Activated CD4-positive, alpha-beta T cell treated with anti-CD3 and anti-CD28 coated beads, Interleukin-2, Interleukin-4, amounts not matched to agents 100 ng/mL and 50 ng/mL, durations not matched to agents 16 hours and 8 hours (primary cell): ENCODE results near the gene EN1.
A peak's percentile ranks its signal among the peaks of the same experiment; 100 is the strongest.

Source experiments
- DNase-seq: peaks from one replicate; pipeline ENCODE4 v3.0.0-alpha.2; 2020; ENCODE audit warnings: low spot score

Gene EN1

GRCh38 chr2:118846953-118847761 lies at the start of gene EN1:
Gene EN1, minus strand, starts transcription at chr2:118847648. Its CDS starts 481 bp downstream, at chr2:118847167.
- DNase-seq: no peak

GRCh38 chr2:118893100-118893499 lies 45.7 kb upstream of the EN1 start:
- DNase-seq: no peak

- DNase-seq: no peak
Observed at GRCh38 chr2:118889995-118890394, 42.5 kb upstream of the EN1 start.

DNA sequence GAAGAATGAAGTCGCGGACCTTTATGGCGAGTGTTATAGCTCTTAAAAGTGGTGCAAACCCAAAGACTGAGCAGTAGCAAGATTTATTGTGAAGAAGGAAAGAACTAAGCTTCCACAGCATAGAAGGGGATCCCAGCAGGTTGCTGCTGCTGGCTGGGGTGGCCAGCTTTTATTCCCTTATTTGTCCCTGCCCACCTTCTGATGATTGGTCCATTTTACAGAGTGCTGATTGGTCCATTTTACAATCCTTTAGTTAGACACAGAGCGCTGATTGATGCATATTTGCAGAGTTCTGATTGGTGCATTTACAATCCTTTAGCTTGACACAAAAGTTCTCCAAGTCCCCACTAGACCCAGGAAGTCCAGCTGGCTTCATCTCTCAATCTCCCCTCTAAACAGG lies 36.3 kb upstream of the EN1 start:
- no peak for DNase-seq

- DNase-seq: peak; percentile 70
Observed at GRCh38 chr2:118882693-118883336, 35.4 kb upstream of the EN1 start.

DNA sequence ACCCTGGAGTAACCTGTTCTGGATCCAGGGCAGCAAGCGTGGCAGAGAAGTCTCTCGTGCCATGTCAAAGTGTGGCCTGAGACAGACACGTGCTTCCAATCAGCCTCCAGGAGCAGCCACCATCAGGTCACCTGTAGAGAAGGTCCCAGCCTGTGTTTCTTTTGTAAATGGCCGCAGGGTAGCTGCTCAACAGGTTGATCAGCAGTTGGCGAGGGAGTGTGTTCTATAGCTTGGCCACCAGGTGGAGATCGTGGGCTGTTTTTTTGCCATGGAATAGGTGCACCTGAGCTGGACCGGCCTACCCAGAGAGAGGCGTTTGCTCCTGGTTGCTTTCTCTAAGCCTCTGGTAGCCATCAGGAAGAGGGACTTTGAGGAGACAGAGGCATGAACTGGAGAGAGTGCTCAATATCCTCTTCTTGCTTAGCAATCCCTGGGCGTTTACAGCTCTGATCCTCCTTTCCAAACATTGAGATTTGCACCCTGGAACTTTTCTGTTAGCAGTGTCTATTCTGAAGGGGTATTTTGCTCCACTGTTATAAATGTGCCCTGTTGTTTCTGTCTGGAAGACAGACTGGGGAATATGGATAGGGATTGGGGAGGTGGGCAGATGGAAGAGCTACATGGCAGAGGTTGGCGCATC lies 34.2 kb upstream of the EN1 start:
- DNase-seq: peak; percentile 69

GRCh38 chr2:118880501-118880900 lies 33.1 kb upstream of the EN1 start:
- no peak for DNase-seq

GRCh38 chr2:118878531-118879149 lies 31.2 kb upstream of the EN1 start:
- DNase-seq: no peak

DNA sequence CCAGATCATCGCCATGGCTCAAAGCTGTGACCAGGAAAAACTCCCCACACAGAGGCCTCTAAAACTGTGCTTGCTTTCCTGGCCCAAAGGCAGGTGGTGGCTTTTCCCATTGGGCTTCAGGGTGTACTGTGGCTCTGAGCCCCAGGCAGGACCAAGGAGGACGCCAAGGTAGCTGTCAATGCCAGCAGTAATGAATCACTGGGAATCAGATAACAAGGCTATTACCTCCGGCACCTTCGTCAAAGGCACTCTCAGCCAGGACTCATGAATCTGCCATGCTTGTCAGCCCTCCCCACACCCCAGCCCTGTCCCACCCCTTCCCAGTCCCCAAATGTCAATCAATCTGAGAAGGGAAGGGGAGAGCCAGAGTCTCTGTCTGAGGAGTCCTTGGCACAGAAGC lies 27.9 kb upstream of the EN1 start:
- DNase-seq: no peak

DNA sequence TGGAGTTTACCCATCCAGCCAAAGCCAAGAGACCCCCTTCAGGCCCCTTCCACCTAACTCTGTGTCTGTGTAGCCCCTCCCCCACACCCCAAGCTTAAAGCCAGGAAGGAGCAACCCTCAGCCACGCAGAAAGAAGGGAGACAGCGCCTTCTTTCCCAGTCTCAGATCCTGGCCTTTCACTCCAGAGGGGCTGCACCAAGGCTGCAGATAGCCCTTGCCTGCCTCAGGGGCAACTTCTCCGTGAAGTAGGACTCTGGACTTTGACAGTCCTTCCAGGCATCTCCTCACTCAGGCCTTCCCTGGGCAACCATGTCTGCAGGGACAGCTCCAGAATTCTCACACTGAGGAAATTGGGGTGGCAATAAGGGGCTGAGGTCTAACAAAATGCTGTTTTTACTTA lies 26.9 kb upstream of the EN1 start:
- no peak for DNase-seq

GRCh38 chr2:118865106-118865505 lies 17.7 kb upstream of the EN1 start:
- DNase-seq: peak; percentile 42

DNA sequence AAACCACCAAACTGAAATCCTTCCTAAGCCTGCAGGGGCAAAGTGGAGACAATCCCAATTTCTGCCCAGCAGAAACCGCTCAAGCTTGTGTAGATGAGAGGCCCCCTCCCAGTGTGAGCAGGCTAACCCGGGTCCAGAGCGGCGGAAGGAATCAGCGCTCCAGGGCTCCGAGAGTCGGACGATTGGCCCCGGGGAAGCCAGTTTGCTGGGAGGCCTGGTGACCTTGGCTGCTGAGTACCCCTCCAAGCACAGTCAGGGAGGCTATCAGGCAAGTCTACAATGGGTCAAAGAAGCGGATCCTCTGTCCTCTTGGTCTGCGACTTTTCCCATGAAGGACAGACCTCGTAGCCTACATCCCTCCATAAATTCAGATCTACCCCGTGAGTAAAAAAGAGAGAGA lies 16.8 kb upstream of the EN1 start:
- no peak for DNase-seq

DNA sequence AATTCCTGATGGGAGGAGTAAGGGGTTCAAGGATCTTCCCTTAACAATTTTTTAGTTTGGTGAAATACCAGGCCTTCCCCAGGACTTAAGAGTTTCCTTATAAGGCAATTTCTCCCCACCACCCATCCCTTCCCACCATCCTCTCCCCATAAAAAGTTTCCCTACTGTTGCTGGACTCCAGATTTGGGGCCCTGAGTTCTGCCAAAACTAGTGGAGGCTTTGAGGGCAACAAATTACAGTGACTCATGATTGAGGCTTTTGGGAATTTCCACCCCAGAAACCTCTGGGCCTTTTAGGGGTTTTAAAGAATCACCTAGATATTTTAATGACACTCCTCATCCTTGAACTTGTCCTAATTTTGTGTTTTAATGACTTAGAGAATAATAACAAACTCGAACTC lies 14.3 kb upstream of the EN1 start:
- no peak for DNase-seq

DNA sequence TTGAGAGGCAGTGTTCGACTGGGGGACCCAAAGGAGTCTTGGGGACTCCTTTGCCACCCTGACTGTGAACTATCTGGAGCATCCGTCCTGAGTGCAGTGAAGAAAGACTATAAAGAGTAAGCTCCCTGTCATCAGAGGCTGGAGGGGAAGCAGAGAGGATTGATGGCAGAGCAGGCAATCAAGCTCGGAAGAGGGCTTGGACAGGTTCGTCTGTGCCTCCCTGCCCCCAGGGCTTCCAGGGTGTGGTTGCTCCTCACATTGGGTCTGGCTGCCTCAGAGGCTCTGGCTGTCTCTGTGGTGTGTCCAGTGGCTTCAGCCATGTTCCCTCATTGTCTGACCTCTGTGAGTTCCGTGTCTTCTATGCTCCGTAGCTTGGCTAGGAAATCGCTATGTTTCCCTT lies 13.8 kb upstream of the EN1 start:
- no peak for DNase-seq

- no peak for DNase-seq
Observed at GRCh38 chr2:118860506-118860905, 13.1 kb upstream of the EN1 start.

DNA sequence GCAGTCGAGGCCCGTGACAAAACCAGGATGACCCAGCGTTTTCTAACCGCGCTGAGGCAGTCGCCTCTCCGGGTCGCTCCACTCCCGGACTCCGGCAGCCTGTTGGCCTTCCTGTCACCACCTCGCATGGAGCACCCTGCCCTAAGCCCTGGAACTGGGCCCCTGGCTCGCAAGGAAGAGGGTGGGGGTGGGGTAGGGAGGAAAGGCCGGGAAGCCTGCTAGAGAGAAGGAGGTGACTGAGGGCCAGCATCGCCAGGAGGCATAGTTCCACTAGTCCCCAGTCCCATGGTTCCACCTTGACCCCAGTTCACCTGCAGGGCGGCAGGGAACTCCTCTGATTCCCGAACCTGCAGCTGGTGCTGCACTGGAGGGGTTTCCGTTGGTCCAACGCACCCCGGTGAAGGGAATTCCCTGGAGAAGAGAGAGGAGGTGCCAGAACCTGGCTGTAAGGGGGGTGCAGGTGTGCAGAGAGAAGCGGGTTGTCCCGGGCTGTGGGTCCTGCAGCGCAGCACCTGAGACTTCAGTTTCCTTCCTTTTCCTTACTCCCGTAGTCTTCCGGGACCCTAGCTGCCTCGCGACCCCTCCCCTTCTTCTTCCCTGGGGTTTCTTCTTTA lies 11.8 kb upstream of the EN1 start:
- no peak for DNase-seq

DNA sequence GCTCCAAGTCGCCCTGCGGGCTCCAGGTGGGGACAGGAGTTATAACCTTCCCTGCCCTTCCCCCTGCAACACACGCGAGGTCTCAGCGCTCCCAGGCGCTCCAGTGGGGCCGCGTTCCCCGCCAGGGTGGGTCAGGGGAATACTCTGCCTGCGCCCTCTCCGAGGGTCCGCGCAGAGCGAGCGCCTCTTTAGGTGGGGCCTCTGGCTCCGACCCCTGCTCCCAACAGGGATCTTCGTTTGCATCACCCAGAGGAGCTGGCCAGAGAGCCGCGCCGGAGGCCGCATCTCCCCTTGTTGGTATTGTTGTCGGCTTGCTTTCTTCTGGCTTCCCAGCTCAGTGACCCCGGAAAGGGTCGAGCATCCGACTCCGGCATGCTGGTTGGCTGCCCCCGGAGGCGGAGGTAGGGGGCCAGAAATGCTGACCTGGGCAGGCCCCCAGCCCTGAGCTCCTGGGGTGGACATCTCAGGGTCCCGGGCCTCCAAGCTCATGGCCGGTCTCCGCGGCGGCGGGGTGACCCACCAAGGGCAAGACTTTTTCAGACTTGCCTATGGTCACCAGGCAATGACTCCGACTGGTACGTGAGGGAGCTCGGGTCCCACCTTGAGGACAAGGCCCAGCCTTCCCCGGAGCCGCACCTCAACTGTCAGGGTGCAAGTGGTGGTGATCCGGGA lies 11.2 kb upstream of the EN1 start:
- DNase-seq: no peak

GRCh38 chr2:118857677-118858484 lies 10.4 kb upstream of the EN1 start:
- DNase-seq: no peak

- DNase-seq: no peak
Observed at GRCh38 chr2:118856978-118857676, 9.7 kb upstream of the EN1 start.

DNA sequence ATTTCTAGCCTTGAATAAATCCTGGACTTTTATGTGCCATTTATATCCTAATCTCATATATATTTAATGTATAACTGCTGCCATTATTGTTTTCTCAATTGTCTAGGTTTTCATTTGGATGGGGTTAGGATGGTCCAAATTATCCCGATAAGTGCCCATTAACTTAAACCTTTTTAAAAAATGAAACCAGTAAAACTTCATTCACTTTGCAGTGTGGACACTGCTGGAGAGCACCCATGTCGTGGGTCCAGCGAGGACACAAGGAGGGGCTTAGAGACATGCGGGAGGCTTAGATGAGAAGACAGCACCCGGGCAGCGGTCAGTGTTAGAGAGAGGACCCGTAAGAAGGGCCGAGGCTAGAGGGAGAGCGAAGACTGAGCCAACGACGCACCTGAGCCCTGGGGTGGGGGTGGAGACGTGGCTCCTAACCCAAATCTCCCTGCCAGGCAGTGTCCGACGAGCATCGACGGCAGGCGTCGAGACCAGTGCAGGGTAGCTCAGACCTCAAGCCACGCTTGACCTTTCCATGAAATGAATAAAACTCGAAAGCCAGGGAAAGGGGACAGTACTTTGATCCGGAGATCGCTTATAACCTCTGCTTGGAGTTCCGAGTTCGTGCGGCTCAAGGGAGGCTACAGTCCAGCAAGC lies 9.0 kb upstream of the EN1 start:
- no peak for DNase-seq
